ENCODE data around the gene GPSM3. TPM values are rescaled to one million over a fixed set of nuclear protein-coding genes. Genes with fewer than 3 reads are reported as not detected.

Gene GPSM3
- total and polyA plus RNA-seq, 2 of the 13 experiments (the other 11 are each of a cell fraction or from before 2014, with no cell fraction given), result 0.18 to 6.2 TPM

DNA sequence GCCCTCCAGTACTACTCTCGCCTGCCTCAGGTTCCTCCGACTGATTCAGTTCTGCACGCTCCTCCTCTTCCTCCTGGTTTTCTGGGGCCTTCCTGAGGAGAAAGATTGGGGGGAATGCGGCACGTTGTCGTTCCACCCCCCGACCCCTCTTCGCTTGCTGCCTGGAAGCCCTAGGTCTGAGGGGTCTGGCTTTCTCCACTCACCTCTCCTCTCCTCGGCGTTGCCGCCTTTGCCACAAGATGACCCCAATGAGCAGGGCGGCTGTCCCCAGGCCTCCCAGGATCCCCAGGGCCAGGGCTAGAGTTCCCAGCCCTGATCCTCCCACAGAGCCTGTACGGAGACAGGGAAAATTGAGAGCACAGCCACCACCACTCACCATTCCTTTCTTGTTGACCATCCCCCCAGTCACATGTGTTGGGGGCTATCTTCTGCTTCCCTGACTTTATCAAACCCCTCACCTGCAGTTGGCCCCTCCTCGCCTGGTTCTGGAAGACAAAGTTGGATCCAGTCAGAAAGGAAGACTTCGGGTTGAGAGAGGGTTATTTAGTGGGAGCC is 11.2 kb downstream of the GPSM3 start:
- no peaks in the 10 kb centered on the region for H4K20me1 ChIP-seq (ENCODE audit: insufficient read depth, low read length)
- H3K4me2 ChIP-seq (ENCODE audit: low read depth, low read length), result no peak overlapping the region
- peaks cover 20 to 33% of the 10 kb centered on the region in 2 experiments; a peak in 4 of 5 replicates for H3K36me3 ChIP-seq (replicated peaks in 1 of 2; ENCODE audit: control insufficient read depth in 1 of 2, insufficient read depth in 2 of 2, low read length in 2 of 2)
- no peak overlapping the region for H3K9ac ChIP-seq (ENCODE audit: insufficient read depth, low read depth, low read length)
- no TSS peak for BruUV-seq (replicated peaks)
- no peaks in the 10 kb centered on the region for H3K9me3 ChIP-seq (ENCODE audit: low read length)
- FAIRE-seq (no peak), ATAC-seq (no peak), DNase-seq (ENCODE audit: low spot score) (no peak)
- 97% methylated on average over 15 of the region's 15 CpGs for WGBS (ENCODE audit: low lambda C conversion rate)
- no peaks in the 10 kb centered on the region for H3K27me3 ChIP-seq (ENCODE audit: control insufficient read depth in 1 of 2, insufficient read depth in 2 of 2, low read length in 2 of 2)
- ChIA-PET POLR2A (interaction anchor here (2.4 to 5.8 kb wide), 2 partner anchors 7 to 14 kb away, joined by 18 to 127 read pairs; partner anchors contain the start of gene PBX2), CTCF (ENCODE audit: low intra/inter-chr PET ratio, low total read pairs) (no interaction called here)
- intact Hi-C loops (cut with micrococcal nuclease; ENCODE audit: unreplicated experiment) (no loop called here), in situ Hi-C loops (cut with HindIII; ENCODE audit: extremely low pct_ligation_motif_present, low pct_unique_long_range_greater_than_20kb) (no loop called here)
- H2AFZ ChIP-seq (ENCODE audit: low read length), result no peak overlapping the region
- H3K79me2 ChIP-seq (ENCODE audit: insufficient read depth, low read length), result peaks cover 20% of the 10 kb centered on the region
- H3K27ac ChIP-seq (ENCODE audit: extremely low read length, insufficient read depth, low read length), result no peak overlapping the region
- no peak overlapping the region for H3K4me3 ChIP-seq (replicated peaks in 1 of 3; ENCODE audit: insufficient read depth in 1 of 3, low read depth in 2 of 3, low read length in 3 of 3)
- H3K4me1 ChIP-seq (ENCODE audit: insufficient read depth, low read length), result peaks cover 28% of the 10 kb centered on the region
- no peak for TF ChIP-seq WIZ (CRISPR knock-in tag; IDR thresholded peaks at IDR 0.05)
- TF ChIP-seq, protein P1, sequence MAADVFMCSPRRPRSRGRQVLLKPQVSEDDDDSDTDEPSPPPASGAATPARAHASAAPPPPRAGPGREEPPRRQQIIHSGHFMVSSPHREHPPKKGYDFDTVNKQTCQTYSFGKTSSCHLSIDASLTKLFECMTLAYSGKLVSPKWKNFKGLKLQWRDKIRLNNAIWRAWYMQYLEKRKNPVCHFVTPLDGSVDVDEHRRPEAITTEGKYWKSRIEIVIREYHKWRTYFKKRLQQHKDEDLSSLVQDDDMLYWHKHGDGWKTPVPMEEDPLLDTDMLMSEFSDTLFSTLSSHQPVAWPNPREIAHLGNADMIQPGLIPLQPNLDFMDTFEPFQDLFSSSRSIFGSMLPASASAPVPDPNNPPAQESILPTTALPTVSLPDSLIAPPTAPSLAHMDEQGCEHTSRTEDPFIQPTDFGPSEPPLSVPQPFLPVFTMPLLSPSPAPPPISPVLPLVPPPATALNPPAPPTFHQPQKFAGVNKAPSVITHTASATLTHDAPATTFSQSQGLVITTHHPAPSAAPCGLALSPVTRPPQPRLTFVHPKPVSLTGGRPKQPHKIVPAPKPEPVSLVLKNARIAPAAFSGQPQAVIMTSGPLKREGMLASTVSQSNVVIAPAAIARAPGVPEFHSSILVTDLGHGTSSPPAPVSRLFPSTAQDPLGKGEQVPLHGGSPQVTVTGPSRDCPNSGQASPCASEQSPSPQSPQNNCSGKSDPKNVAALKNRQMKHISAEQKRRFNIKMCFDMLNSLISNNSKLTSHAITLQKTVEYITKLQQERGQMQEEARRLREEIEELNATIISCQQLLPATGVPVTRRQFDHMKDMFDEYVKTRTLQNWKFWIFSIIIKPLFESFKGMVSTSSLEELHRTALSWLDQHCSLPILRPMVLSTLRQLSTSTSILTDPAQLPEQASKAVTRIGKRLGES (CRISPR knock-in tag; IDR thresholded peaks at IDR 0.05; ENCODE audit: borderline replicate concordance), result no peak
- no peak for TF ChIP-seq ZMYM2 (CRISPR knock-in tag; IDR thresholded peaks at IDR 0.05)
- TF ChIP-seq ZC3H4 (CRISPR knock-in tag; IDR thresholded peaks at IDR 0.05; ENCODE audit: borderline replicate concordance), result no peak
- TF ChIP-seq RBFOX2 (IDR thresholded peaks at IDR 0.05; ENCODE audit: low read depth, low read length), result peak; percentile 54
- TF ChIP-seq ZNF260 (CRISPR knock-in tag; IDR thresholded peaks at IDR 0.05; ENCODE audit: borderline replicate concordance, low read depth), result no peak
- no peak for TF ChIP-seq SP2 (CRISPR knock-in tag; IDR thresholded peaks at IDR 0.05)
- TF ChIP-seq, protein P2, sequence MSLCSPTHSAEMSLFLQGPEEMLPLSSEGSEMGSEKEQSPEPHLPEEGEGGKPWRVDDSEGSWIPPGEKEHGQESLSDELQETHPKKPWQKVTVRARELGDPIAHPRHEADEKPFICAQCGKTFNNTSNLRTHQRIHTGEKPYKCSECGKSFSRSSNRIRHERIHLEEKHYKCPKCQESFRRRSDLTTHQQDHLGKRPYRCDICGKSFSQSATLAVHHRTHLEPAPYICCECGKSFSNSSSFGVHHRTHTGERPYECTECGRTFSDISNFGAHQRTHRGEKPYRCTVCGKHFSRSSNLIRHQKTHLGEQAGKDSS (CRISPR knock-in tag; IDR thresholded peaks at IDR 0.05; ENCODE audit: borderline replicate concordance, low read depth), result no peak
- 0 out of 2 replicates have a peak, but pooled peaks have one; percentile 26 for TF ChIP-seq ZNF747 (CRISPR knock-in tag; IDR thresholded peaks at IDR 0.05; ENCODE audit: borderline replicate concordance)
- TF ChIP-seq SMARCC2 (IDR thresholded peaks at IDR 0.05), result no peak
- TF ChIP-seq ZBTB3 (CRISPR knock-in tag; IDR thresholded peaks at IDR 0.05; ENCODE audit: borderline replicate concordance, low read depth), result no peak
- peak; percentile 72 for TF ChIP-seq AGO2 (optimal IDR thresholded peaks at IDR 0.05; ENCODE audit: low read depth, low read length)
- TF ChIP-seq, protein P3, sequence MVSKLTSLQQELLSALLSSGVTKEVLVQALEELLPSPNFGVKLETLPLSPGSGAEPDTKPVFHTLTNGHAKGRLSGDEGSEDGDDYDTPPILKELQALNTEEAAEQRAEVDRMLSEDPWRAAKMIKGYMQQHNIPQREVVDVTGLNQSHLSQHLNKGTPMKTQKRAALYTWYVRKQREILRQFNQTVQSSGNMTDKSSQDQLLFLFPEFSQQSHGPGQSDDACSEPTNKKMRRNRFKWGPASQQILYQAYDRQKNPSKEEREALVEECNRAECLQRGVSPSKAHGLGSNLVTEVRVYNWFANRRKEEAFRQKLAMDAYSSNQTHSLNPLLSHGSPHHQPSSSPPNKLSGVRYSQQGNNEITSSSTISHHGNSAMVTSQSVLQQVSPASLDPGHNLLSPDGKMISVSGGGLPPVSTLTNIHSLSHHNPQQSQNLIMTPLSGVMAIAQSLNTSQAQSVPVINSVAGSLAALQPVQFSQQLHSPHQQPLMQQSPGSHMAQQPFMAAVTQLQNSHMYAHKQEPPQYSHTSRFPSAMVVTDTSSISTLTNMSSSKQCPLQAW (CRISPR knock-in tag; IDR thresholded peaks at IDR 0.05), result no peak
- TF ChIP-seq, protein P4, sequence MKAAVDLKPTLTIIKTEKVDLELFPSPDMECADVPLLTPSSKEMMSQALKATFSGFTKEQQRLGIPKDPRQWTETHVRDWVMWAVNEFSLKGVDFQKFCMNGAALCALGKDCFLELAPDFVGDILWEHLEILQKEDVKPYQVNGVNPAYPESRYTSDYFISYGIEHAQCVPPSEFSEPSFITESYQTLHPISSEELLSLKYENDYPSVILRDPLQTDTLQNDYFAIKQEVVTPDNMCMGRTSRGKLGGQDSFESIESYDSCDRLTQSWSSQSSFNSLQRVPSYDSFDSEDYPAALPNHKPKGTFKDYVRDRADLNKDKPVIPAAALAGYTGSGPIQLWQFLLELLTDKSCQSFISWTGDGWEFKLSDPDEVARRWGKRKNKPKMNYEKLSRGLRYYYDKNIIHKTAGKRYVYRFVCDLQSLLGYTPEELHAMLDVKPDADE (CRISPR knock-in tag; IDR thresholded peaks at IDR 0.05), result no peak
- no peak for TF ChIP-seq TCF7L2 (IDR thresholded peaks at IDR 0.05; ENCODE audit: low read depth, low read length)
- no peak for TF ChIP-seq ZNF326 (CRISPR knock-in tag; IDR thresholded peaks at IDR 0.05; ENCODE audit: borderline replicate concordance)
- no peak for TF ChIP-seq GATAD2A (CRISPR knock-in tag; IDR thresholded peaks at IDR 0.05)
- no peak for TF ChIP-seq REPIN1 (CRISPR knock-in tag; IDR thresholded peaks at IDR 0.05; ENCODE audit: borderline replicate concordance, low read depth)
- TF ChIP-seq ZNF296 (CRISPR knock-in tag; conservative IDR thresholded peaks at IDR 0.05), result no peak
